ENCODE data around the gene GAB1. TPM values are rescaled to one million over a fixed set of nuclear protein-coding genes. Genes with fewer than 3 reads are reported as not detected.

Gene GAB1
- 10 to 100 TPM; 11.5 to 25.4 (median 11.9) TPM for total RNA-seq
- total RNA-seq (2013), result 41.5 TPM

DNA sequence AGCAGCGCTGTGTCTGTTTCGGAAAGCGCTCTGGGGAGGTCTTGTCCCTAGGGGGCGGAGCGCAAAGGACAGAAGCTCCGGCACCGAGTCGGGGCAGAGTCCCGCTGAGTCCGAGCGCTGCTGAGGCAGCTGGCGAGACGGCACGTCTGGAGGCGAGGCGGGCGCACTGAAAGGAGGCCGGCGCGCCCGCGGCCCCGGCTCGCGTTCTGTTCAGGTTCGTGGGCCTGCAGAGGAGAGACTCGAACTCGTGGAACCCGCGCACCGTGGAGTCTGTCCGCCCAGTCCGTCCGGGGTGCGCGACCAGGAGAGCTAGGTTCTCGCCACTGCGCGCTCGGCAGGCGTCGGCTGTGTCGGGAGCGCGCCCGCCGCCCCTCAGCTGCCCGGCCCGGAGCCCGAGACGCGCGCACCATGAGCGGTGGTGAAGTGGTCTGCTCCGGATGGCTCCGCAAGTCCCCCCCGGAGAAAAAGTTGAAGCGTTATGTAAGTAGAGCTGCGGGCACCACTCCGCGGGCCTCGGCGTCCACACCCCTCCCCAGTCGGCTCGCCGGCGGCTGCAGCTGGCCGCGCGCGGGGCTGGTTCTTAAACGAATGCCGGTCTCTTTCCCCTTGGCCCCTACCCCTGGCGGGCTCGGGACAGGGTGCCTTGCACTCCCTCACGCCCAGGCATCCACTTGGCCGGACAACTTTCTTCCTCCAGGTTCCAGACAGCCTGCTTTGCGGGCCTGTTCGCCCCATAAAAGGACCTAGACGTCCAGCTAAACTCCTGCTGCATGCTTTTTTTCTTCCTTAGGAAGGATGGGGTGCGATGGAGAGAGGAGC lies at the start of gene GAB1:
TSS of gene GAB1 (plus strand) at position 96 of the 819 bp plus-strand sequence. CDS start at position 409, 313 bp downstream.
- intact Hi-C loops (cut with micrococcal nuclease), result no loop called here
- Histone ChIP-seq H3K27ac (ENCODE audit: low read length) (peak within 1 kb of the TSS; percentile 52), H3K27me3 (ENCODE audit: control insufficient read depth, insufficient read depth, low read length) (no peaks in the 10 kb centered on the region), H3K4me3 (ENCODE audit: low read length) (peak within 1 kb of the TSS; percentile 54), H3K4me1 (ENCODE audit: control insufficient read depth, insufficient read depth, low read length) (peaks cover 15% of the 10 kb centered on the region), H3K36me3 (ENCODE audit: control insufficient read depth, insufficient read depth, low read length) (no peaks in the 10 kb centered on the region), H3K9me3 (ENCODE audit: control insufficient read depth, insufficient read depth, low read length) (no peaks in the 10 kb centered on the region)
- Mint-ChIP-seq H3K27ac (peak within 1 kb of the TSS; percentile 68 to 76), H3K27me3 (ENCODE audit: low read depth in 2 of 2) (peaks cover 5 to 7% of the 10 kb centered on the region in 2 donors), H3K36me3 (no peaks in the 10 kb centered on the region), H3K4me1 (peaks cover 11 to 22% of the 10 kb centered on the region in 2 donors), H3K9me3 (no peaks in the 10 kb centered on the region), H3K4me3 (peak within 1 kb of the TSS; percentile 98)
- peak; percentile 72 to 84 (median 77) for ATAC-seq
- peak; percentile 29 to 44 for DNase-seq
- TF ChIP-seq, protein P1, sequence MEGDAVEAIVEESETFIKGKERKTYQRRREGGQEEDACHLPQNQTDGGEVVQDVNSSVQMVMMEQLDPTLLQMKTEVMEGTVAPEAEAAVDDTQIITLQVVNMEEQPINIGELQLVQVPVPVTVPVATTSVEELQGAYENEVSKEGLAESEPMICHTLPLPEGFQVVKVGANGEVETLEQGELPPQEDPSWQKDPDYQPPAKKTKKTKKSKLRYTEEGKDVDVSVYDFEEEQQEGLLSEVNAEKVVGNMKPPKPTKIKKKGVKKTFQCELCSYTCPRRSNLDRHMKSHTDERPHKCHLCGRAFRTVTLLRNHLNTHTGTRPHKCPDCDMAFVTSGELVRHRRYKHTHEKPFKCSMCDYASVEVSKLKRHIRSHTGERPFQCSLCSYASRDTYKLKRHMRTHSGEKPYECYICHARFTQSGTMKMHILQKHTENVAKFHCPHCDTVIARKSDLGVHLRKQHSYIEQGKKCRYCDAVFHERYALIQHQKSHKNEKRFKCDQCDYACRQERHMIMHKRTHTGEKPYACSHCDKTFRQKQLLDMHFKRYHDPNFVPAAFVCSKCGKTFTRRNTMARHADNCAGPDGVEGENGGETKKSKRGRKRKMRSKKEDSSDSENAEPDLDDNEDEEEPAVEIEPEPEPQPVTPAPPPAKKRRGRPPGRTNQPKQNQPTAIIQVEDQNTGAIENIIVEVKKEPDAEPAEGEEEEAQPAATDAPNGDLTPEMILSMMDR (IDR thresholded peaks at IDR 0.05), result no peak
- under 1% methylated on average over 81 of the region's 81 CpGs for WGBS (ENCODE audit: insufficient coverage)

DNA sequence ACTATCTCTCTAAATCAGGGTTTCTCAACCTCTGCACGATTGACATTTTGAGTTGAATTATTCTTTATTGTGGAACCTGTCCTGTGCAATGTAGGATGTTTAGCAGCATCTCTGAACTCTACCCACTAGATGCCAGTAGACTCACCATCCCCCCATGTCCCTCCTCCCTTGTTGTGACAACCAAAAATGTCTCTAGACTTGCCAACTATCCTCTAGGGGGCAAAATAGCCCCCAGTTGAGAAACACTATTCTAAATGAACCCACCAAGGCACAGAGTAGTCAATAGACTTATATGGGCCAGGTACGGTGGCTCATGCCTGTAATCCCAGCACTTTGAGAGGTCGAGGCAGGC lies 49.1 kb upstream of the GAB1 start:
- no peak for DNase-seq
- H3K36me3 ChIP-seq (ENCODE audit: control insufficient read depth, insufficient read depth, low read length), result no peaks in the 10 kb centered on the region
- Mint-ChIP-seq H3K9me3 (no peaks in the 10 kb centered on the region), H3K4me1 (no peaks in the 10 kb centered on the region), H3K4me3 (no peak overlapping the region), H3K27ac (no peak overlapping the region), H3K36me3 (no peaks in the 10 kb centered on the region), H3K27me3 (ENCODE audit: low read depth in 2 of 2) (peaks cover 0 to 5% of the 10 kb centered on the region in 2 donors)
- H3K9me3 ChIP-seq (ENCODE audit: control insufficient read depth, insufficient read depth, low read length), result no peaks in the 10 kb centered on the region
- TF ChIP-seq, protein P1 (IDR thresholded peaks at IDR 0.05), result no peak
- no peak overlapping the region for H3K4me3 ChIP-seq (ENCODE audit: low read length)
- intact Hi-C loops (cut with micrococcal nuclease), result no loop called here
- H3K27me3 ChIP-seq (ENCODE audit: control insufficient read depth, insufficient read depth, low read length), result no peaks in the 10 kb centered on the region
- ATAC-seq, result no peak
- no peaks in the 10 kb centered on the region for H3K4me1 ChIP-seq (ENCODE audit: control insufficient read depth, insufficient read depth, low read length)
- 83% methylated on average over 2 of the region's 3 CpGs for WGBS (ENCODE audit: insufficient coverage)
- no peak overlapping the region for H3K27ac ChIP-seq (ENCODE audit: low read length)

DNA sequence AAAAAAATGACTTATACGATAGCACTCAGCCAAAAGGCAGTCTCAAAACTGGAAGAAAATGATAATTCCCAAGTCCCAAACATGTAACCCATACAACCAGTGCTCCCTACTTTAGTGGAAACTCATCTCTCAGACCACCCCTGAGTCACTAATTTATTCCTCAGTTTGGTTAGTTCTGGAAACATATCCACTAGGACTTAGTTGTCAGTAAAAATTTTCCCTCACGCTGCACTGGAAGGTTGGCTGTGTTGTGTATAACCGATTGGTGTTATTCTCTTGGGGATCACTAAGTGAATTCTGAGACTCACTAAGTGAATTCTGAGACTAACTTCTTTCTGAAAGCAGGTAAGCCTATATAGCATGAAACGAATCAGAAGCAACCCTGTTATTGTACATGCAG lies 48.5 kb upstream of the GAB1 start:
- Histone ChIP-seq H3K4me1 (ENCODE audit: control insufficient read depth, insufficient read depth, low read length) (no peaks in the 10 kb centered on the region), H3K9me3 (ENCODE audit: control insufficient read depth, insufficient read depth, low read length) (no peaks in the 10 kb centered on the region), H3K36me3 (ENCODE audit: control insufficient read depth, insufficient read depth, low read length) (no peaks in the 10 kb centered on the region), H3K27ac (ENCODE audit: low read length) (no peak overlapping the region), H3K27me3 (ENCODE audit: control insufficient read depth, insufficient read depth, low read length) (no peaks in the 10 kb centered on the region), H3K4me3 (ENCODE audit: low read length) (no peak overlapping the region)
- Mint-ChIP-seq H3K27me3 (ENCODE audit: low read depth in 2 of 2) (peaks cover 0 to 5% of the 10 kb centered on the region in 2 donors), H3K36me3 (no peaks in the 10 kb centered on the region), H3K4me1 (no peaks in the 10 kb centered on the region), H3K9me3 (no peaks in the 10 kb centered on the region), H3K4me3 (no peak overlapping the region), H3K27ac (no peak overlapping the region)
- TF ChIP-seq, protein P1 (IDR thresholded peaks at IDR 0.05), result no peak
- ATAC-seq, result no peak
- WGBS (ENCODE audit: insufficient coverage), result 92% methylated on average over 4 of the region's 4 CpGs
- DNase-seq, result no peak
- intact Hi-C loops (cut with micrococcal nuclease), result no loop called here

DNA sequence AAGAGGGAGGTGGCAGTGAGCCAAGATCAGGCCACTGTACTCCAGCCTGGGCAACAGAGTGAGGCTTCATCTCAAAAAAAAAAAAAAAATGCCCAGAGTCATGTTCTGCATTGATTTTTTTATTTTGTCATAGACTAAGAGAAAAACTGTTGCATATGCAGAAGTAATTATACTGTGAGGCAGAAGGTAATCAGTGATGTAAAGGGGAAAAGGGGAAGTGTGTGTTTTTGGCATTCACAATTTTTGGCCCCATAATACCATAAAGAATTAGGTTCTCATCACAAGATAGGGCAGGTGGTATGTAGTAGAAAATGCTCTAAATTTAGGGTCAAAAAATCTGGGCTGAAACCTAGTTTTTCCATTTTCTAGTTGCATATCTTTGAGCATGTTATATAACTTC lies 47.3 kb upstream of the GAB1 start:
- no peaks in the 10 kb centered on the region for H3K9me3 Mint-ChIP-seq
- H3K27ac ChIP-seq (ENCODE audit: low read length), result no peak overlapping the region
- intact Hi-C loops (cut with micrococcal nuclease), result no loop called here
- ATAC-seq (no peak), DNase-seq (no peak)
- no peak overlapping the region for H3K4me3 Mint-ChIP-seq
- no peaks in the 10 kb centered on the region for H3K4me1 ChIP-seq (ENCODE audit: control insufficient read depth, insufficient read depth, low read length)
- no peak overlapping the region for H3K27ac Mint-ChIP-seq
- no peaks in the 10 kb centered on the region for H3K36me3 Mint-ChIP-seq
- H3K27me3 ChIP-seq (ENCODE audit: control insufficient read depth, insufficient read depth, low read length), result no peaks in the 10 kb centered on the region
- no peaks in the 10 kb centered on the region for H3K36me3 ChIP-seq (ENCODE audit: control insufficient read depth, insufficient read depth, low read length)
- H3K9me3 ChIP-seq (ENCODE audit: control insufficient read depth, insufficient read depth, low read length), result no peaks in the 10 kb centered on the region
- H3K4me1 Mint-ChIP-seq, result no peaks in the 10 kb centered on the region
- no peak overlapping the region for H3K4me3 ChIP-seq (ENCODE audit: low read length)
- peaks cover 0 to 5% of the 10 kb centered on the region in 2 donors for H3K27me3 Mint-ChIP-seq (ENCODE audit: low read depth in 2 of 2)
- TF ChIP-seq, protein P1 (IDR thresholded peaks at IDR 0.05), result no peak
